IPS DF 19.7 (cell line): ENCODE data around the gene IFITM1.
"Not testable (repeated sequence)": the region's sequence is repeated elsewhere in the genome, so short reads cannot be mapped to it uniquely, and the experiment has no call there.

Experiments used
- DNase-seq: peaks from one replicate; pipeline ENCODE4 v3.0.0-alpha.2; 2013; ENCODE audit warnings: low read depth, low spot score

Gene IFITM1

GRCh38 chr11:282630-283360 is 31.0 kb upstream of the IFITM1 start:
- no peak for DNase-seq

- DNase-seq, result no peak
Measured at GRCh38 chr11:283405-284104, 30.3 kb upstream of the IFITM1 start.

- DNase-seq, result no peak
Measured at GRCh38 chr11:284105-285020, 29.5 kb upstream of the IFITM1 start.

- DNase-seq, result no peak
Measured at GRCh38 chr11:285021-285893, 28.6 kb upstream of the IFITM1 start.

GRCh38 chr11:285894-286220 is 28.0 kb upstream of the IFITM1 start:
- no peak for DNase-seq

- not testable (repeated sequence) for DNase-seq
Measured at GRCh38 chr11:286977-287820, 26.6 kb upstream of the IFITM1 start.

GRCh38 chr11:287821-288477 is 25.9 kb upstream of the IFITM1 start:
- DNase-seq, result no peak

GRCh38 chr11:288478-289397 is 25.1 kb upstream of the IFITM1 start, which contains the start of gene PGGHG:
Gene PGGHG (plus strand): TSS chr11:289126. CDS start chr11:289817, 691 bp downstream.
- DNase-seq, result no peak

GRCh38 chr11:289398-289711 is 24.5 kb upstream of the IFITM1 start:
- DNase-seq, result no peak

GRCh38 chr11:289712-290620 is 23.9 kb upstream of the IFITM1 start:
- DNase-seq, result no peak

- no peak for DNase-seq
Measured at GRCh38 chr11:290621-291231, 23.1 kb upstream of the IFITM1 start.

- DNase-seq, result no peak
Measured at GRCh38 chr11:291281-292210, 22.3 kb upstream of the IFITM1 start.

GRCh38 chr11:292211-293121 is 21.4 kb upstream of the IFITM1 start:
- no peak for DNase-seq

- no peak for DNase-seq
Measured at GRCh38 chr11:293271-293851, 20.5 kb upstream of the IFITM1 start.
